Activated CD8-positive, alpha-beta memory T cell treated with anti-CD3 and anti-CD28 coated beads, Interleukin-2, amount 50 U/mL, for 4 hours (primary cell): ENCODE results near the gene EDARADD.
"Not testable (repeated sequence)": the region's sequence is repeated elsewhere in the genome, so short reads cannot be mapped to it uniquely, and the experiment has no call there.

Source experiments
- DNase-seq: peaks from one replicate; pipeline ENCODE4 v3.0.0-alpha.2; 2020

Gene EDARADD

DNA sequence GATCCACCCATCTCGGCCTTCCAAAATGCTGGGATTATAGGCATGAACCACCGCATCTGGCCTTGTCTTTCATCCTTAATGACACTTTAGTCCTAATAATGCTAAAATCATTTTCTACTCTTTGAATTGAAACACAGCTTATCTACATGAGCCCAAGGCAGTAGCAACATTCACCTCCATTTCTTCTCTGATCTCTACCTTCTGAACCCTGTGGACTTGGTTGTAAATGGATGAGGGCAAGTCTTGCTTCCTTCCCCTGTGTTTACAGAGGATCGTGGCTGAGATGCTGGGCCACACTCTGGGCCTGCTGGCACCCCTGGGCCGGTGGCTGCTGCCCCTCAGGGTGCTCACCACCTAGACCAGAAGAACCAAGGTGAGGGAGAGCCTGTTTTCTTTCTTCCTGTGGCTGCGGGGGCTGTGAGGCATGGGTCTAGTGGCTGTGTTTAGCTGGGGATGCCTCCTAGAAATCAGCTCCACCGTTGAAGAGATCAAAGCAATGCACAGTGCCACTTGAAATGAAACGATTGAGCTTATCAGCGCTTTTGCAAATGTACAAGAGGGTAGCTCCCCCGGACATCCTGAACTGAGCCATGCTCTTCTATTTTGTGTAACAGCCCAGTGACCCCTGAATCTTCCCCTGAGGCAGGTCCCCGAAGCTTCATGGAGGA, 97.5 kb downstream of the EDARADD start:
- DNase-seq: no peak

DNA sequence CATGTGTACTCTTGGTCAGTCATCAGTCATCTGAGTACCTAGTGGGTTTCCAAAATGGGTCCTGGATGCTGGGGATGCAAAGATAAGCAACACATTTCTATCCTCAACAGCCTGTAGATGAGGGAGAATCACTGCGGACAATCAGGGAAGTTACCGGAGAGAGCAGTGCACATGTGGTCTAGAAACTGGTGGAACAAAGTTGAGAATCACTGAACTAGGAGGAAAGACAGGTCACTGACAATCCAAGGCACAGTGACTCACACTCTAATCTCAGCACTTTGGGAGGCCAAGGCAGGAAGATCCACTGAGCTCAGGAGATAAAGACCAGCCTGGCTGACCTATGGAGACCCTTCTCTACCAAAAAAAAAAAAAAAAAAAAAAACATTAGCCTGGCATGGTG, 98.3 kb downstream of the EDARADD start:
- no peak for DNase-seq

DNA sequence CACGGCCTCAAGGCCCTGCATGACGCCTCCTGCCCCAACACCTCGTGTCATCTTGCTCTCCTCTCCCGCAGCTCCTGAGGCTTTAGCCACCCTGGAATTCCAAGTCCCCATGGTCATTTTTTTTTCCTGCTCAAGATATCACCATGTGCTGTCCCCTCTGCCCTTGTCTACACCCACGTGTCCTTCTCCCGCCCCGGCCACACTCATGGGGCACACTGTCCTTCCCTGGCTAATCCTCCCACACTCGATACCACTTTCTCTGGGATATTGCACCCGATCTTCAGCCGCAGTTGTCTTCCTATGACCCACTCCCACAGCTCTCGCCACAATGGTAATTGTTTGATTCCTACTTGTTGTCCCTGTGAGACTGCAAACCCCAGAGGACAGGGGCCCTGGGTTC, 100.0 kb downstream of the EDARADD start:
- DNase-seq: no peak

DNA sequence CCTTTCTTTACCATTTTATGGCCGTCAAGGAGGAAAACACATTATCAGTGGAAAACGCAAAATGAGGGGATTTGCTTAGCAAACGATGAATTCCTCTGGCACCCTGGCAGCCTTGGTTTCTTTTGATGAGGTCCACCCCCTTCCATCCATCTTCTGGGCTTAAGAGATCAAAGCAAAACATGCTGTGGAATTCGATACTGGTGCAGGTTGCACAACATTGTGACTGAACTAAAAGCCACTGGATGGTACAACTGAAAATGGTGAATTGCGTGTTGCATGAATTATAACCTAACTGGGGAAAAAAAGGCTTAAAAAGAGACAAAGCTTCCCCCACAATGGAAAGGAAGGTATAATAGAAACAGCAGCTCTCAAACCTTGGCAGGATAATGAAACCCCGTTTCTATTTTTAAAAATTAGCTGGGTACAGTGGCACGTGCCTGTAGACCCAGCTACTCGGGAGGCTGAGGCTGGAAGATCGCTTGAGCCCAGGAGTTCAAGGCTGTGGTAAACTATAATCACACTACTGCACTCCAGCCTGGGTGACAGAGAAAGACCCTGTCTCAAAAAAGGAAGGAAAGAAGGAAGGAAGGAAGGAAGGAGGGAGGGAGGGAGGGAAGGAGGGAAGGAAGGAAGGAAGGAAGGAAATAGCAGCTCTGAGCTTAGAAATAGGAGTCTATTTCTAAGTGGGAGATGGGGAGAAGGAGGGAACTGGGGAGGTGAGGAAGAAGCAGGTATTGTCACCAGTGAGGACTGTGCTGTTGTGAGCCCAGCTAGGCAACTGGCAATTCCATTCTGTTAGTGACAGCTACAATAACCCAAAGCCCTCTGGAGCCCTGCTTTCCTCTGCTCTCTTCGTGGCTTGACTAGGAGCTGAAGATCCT, 100.7 kb downstream of the EDARADD start:
- no peak for DNase-seq

DNA sequence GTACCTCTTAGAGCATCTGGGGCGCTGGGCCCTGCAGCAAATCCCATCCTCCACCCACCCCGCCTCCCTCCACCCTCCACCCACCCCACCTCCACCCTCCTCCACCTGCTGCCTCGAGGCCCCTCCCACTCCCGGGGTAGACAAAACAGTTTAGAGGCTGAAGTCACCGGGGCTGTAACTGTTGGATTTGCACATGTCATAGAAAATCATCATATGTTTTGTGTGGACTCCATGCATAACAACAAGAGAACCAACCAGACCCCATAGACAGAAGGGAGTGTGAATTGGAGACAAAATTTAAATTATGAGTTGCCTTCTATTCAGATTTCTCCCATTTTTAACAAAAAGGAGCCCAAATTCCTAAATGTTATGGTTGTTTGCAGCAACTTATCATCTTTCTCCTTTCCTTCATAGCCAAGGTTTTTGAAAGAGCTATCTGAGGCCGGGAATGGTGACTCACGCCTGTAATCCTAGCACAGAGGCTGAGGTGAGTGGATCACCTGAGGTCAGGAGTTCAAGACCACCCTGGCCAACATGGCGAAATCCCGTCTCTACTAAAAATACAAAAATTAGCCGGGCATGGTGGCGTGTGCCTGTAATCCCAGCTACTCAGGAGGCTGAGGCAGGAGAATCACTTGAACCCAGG, 101.5 kb downstream of the EDARADD start:
- no peak for DNase-seq

DNA sequence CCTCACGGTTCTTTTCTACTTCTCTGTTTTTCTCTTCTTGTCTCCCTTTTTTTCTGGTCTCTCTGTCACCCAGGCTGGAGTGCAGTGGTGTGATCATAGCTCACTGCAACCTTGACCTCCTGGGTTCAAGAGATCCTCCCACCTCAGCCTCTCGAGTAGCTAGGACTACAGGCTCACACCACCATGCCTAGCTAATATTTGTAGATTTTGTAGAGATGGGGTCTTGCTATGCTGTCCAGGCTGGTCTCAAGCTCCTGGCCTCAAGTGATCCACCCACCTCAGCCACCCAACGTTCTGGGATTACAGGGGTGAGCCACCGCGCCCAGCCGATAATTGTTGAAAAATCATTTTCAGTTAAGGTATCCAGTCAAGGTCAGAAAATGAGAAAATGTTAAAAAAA, 103.8 kb downstream of the EDARADD start:
- DNase-seq: no peak

DNA sequence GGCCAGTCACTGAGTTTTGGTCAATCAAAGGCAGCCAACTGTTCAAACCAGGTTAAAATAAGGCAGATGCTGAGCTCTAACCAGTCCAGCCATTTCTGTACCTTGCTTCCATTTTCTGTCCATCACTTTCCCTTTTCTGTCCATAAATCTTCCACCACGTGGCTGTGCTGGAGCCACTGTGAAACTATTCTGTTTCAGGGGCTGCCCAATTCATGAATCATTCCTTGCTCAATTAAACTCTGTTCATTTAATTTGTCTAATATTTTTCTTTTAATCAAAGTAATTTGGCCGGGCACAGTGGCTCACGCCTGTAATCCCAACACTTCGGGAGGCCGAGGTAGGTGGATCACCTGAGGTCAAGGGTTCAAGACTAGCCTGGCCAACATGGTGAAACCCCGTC, 107.0 kb downstream of the EDARADD start:
- DNase-seq: no peak

DNA sequence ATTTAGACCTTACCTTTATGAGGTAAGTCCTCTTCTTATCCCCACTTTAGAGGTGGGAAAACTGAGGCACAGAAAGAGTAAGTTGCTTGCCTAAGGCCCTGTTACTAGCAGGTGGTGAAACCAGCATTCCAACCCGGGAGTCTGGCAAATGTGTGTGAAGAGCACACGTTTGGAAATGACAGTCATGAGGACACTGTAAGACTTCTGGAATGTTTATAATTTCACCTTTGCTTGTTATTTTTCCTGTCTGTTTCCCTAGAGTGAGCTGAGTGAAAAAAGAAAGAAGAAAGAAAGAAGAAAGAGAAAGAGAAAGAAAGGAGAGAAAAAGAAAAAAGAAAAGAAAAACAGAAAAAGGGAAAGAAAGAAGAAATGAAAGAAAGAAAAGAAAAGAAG, 108.5 kb downstream of the EDARADD start:
- no peak for DNase-seq

DNA sequence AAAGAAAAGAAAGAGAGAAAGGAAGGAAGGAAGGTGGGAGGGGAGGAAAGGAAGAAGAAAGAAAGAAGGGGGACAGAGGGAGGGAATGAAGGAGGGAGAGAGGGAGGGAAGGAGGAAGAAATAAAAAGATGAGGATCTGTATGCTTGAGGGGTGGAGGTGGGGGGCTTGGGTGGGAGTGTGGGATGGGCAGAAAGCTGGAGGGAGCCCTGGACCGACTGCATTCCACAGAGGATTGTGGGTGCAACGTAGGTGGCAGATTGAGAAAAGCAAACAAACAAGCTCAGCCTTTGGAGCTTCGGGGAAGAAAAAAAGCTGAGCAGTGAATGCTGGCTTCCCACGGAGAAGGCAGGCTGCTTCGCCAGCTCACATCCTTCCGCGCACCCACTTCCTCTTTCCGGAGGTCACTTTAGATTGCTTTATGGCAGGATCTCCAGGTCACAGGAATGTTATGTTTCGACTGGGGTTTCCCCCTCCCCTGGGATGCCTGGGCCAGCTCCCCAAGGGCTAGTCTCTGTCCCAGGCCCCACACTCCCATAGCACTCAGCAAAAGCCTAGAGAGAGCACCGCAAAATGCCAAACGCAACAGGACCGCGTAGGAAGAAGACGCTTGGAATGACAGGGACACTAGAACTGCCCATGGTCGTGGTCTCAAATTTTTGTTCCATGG, 109.0 kb downstream of the EDARADD start:
- no peak for DNase-seq

DNA sequence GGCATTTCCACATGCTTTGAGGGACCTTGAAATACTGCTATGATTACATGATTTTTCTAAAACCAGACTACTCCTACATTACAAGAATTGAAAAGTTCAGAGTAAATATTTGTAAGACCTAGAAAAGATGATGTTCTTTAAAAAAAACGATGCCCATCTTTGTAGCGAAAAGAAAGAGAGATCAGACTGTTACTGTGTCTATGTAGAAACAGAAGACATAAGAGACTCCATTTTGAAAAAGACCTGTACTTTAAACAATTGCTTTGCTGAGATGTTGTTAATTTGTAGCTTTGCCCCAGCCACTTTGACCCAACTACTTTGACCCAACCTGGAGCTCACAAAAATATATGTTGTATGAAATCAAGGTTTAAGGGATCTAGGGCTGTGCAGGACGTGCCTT, 110.3 kb downstream of the EDARADD start:
- DNase-seq: not testable (repeated sequence)

DNA sequence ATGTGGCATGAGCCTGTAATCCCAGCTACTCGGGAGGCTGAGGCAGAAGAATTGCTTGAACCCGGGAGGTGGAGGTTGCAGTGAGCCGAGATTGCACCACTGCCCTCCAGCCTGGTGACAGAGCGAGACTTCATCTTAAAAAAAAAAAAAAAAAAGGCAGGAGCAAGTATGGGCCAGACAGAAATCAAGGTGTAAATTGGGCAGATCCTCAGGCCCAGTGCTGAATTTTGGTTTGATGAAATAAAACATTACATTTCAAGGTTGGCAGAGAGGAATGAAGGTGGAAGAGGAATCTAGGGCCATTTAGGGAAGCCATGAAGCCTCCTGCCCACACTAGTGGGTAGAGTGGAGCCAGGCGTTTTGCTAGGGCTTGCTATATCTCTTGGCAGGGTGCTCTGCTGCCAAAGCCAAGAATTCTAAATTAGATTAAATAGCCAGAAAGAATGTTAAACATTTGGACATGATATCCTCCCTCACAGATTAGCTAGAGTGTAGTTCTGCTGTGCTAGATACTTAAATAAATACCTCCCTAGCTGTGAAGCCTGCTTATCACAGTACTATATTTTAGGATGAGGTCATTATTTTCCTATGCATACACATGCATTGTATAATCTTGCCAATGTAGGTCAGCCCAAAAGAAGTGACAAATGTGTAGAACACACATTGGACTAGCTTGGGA, 113.1 kb downstream of the EDARADD start:
- DNase-seq: no peak

DNA sequence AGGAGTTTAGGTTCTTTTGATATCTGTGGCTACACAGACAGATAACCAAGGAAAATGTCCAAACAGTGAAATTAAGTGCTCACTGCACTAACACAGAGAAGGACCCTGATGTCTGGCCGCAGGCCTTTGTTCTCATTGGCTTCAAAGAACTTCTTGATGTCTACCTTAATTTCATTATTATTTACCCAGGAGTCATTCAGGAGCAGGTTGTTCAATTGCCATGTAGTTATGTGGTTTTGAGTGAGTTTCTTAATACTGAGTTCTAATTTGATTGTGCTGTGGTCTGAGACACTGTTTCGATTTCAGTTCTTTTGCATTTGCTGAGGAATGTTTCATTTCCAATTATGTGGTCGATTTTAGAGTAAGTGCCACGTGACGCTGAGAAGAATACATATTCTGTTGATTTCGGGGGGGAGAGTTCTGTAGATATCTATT, 114.5 kb downstream of the EDARADD start:
- no peak for DNase-seq

DNA sequence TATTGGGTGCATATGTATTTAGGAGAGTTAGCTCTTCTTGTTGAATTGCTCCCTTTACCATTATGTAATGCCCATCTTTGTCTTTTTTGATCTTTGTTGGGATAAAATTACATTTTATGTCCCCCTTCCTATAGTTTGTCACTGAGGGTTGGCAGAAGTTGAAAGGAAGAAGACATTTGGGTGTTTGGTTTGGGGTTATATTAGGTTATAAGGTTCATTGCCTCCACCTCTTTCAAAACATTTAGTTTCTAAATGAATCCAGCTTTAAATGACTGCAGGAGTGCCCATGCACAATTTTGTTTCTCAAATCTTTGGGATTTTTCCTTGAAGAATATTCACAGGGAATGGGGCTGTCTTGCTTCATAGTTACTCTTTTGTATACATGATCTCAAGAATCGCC, 115.1 kb downstream of the EDARADD start:
- no peak for DNase-seq

DNA sequence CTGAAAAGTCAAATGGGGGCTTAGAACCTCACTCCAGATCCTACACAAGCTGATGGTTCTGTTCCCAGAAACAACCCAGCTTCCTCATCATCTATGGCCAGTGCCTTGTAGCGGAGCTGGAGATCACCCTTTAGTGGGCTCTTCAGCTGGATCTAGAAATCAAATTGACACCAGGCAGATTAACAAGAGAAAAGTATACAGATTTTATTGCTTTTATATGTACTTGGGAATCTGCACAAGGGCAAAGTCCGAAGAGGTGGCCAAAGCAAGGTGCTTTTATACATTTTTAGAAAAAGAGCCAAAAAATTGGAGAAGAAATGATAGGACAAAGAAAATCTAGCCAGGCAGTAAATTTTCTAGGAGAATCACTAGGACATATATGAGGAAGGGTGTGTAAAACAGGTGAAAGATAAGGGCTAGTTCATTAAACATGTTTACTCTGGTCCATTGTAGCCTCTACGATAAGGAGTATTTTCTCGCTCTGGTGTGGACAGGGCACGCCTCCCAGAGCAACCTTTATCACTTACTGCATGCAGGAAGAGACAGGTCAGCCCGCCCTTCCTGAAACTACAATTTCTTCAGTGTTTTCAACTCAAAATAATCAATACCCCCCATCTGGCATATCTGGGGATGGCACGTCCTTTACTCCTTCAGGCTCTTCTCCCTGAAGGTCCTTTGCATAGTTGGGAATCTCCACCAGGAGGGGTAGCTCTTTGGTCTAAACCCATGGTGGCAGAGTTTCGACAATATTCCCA, 115.7 kb downstream of the EDARADD start:
- no peak for DNase-seq

DNA sequence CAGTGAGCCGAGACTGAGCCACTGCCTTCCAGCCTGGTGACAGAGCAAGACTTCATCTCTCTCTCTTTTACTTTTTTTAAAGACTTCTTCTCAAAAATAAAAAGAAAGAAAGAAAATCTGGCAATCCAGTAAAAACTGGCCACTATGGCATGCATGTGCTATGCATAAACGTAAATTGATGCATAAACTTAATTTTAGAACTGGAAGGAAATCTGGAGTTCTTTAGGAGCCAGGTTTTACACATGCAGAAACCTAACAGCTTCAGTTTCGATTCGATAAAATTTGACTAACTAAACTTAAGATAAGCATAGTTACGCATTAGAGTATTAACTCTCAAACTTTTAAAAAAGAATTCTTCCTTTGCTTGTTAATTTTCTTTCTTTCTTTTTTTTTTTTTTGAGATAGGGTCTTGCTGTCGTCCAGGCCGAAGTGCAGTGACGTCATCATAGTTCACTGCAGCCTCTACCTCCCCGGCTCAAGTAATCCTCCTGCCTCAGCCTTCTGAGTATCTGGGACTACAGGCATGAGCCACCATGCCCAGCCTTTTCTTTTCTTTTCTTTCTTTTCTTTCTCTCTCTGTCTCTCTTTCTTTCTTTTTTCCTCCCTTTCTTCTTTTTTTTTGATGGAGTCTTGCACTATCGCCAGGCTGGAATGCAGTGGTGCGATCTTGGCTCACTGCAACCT, 117.8 kb downstream of the EDARADD start:
- no peak for DNase-seq

DNA sequence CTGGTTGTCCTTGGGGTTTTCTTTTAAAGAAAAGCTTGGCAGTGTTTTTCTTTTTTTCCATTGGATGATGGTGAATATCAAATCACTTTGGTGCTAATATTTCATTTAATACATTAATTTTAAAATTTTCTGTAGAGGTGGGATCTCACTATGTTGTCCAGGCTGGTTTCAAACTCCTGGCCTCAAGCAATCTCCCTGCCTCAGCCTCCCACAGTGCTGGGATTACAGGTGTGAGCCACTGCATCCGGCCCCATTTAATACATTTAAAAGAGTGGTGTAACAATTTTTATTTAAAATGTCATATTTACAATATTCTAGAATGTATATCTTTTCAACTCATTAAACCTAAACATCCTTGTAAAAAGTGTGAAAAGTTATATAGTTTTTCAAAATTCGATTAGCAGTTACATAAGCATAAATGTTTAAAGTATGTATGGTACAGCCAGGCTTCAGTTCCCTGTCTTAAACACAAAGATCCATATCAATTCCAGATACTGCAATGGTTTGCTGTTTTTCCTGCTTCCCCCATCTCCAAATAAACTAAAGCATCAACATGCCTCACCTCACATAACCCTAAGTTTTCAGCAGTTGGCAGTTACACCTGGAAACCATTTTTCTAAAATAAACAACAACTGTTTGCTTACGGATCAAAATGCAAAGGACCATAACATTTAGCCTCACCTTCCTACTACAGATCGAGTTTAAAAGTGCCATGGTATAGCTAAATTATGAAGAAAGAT, 120.8 kb downstream of the EDARADD start:
- DNase-seq: no peak

DNA sequence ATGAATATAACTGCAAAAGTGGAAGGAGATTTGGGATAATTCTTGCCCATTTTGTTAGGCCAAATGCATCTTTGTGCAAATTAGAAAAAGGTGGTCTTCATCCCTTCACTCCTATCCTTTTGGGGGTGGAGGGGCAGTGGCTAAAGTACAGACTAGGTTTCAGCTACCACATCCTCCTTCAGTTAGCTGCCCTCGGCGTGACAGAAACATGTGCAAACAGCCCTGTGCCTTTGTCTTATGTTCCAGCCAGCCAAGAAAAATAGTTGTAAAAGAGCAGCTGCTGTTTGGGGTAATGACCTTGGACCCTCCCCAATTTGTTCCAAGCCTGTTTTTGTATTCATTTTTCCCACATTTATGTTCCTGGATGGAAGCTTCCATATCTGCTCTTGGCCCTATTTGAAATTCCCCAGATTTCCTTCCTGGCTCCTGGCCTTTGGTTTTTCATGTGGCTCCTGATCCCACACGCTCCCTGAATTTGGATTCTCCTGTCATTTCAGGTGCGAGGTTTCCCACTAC, 121.4 kb downstream of the EDARADD start:
- no peak for DNase-seq

DNA sequence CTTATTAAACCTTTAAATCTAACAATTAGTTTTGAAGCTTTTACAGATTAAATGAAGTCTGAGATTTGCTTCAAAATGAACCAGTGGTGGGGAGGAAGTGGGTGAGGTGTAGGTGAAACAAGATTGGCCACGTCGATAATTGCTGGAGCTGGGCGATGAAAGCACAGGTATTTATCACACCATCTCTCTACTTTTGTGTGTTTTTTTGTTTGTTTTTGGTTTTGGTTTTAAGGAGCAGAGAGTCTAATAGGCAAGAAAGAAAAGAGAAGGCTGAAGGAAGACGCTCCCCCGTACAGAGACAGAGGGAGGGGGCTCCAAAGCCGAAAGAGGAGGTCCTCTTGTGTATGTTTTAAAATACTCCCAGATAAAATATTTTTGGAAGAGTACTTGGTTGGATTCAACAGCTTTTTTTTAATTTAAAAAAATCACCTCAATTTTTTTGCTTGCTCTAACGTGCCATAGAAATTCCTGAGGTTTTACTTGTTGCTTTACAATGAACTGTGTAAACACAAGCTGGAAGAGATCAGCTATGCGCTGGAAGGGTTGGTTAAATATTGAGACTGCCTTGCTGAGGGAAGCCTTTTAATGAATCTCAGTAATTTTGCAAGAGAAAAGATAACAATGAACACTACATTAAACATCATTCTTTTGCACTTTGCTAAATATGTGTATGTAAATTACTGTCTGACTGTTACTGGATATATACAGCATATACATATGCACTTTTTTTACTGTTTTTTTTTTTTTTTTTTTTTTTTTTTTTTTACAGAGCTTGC, 123.0 kb downstream of the EDARADD start:
- DNase-seq: no peak

DNA sequence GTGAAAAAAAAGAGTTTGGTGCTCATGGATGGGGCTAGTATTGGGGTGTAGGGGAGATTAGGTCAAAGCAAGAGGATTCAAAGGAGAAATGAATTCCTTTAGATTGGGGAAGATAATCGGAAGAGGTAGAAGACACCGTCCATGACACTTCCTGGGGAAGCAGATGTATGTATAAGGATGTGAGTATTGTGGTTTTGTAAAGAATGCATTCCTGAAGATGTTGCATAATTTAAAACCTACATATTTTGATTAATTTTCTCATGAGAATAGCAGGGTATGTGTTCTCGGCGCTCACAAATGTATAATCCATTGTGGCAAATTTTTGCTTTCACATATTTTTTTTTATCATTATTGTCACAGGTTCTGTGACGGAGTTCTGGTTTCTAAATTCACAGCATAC, 124.2 kb downstream of the EDARADD start:
- DNase-seq: no peak
